Nephron progenitor cell (in vitro differentiated cells): Measurements from ENCODE around the gene SCN3A.

Experiments
- DNase-seq: peaks from one replicate; pipeline ENCODE4 v3.0.0; 2021
- H3K27ac Mint-ChIP-seq: 2 replicates; pipeline ENCODE4 v1.8.0; 2021; ENCODE audit warnings: mild to moderate bottlenecking, moderate library complexity, mixed read lengths
- H3K27me3 Mint-ChIP-seq: 2 replicates; pipeline ENCODE4 v1.8.0; 2021; ENCODE audit warnings: mild to moderate bottlenecking, low read depth, mixed read lengths; ENCODE audit not compliant: poor library complexity
- H3K36me3 Mint-ChIP-seq: 2 replicates; pipeline ENCODE4 v1.8.0; 2021; ENCODE audit warnings: low read depth, mixed read lengths
- H3K4me1 Mint-ChIP-seq: 2 replicates; pipeline ENCODE4 v1.8.0; 2021; ENCODE audit warnings: mixed read lengths
- H3K4me3 Mint-ChIP-seq: 2 replicates; pipeline ENCODE4 v1.8.0; 2021; ENCODE audit warnings: mild to moderate bottlenecking, moderate library complexity, mixed read lengths
- H3K9me3 Mint-ChIP-seq: 2 replicates; pipeline ENCODE4 v1.8.0; 2021; ENCODE audit warnings: mild to moderate bottlenecking, moderate library complexity, mixed read lengths
- CTCF ChIP-seq: fragments of 200-600 bp; sonication (generic); IDR thresholded peaks from 2 replicates; pipeline ENCODE4 v1.5.0; 2021; ENCODE audit warnings: antibody characterized with exemption

SCN3A gene

GRCh38 chr2:165203689-165204559 lies at the start of gene SCN3A:
SCN3A (minus strand) TSS chr2:165204050; CDS start chr2:165176394, 27,656 bp downstream.
- peak; percentile 67 for TF ChIP-seq CTCF
- H3K27me3 Mint-ChIP-seq = peaks cover 5% of the 10 kb centered on the region
- DNase-seq = peak; percentile 31
- H3K27ac Mint-ChIP-seq = no peak within 1 kb of the TSS
- H3K9me3 Mint-ChIP-seq = peaks cover 4% of the 10 kb centered on the region
- H3K4me3 Mint-ChIP-seq = no peak within 1 kb of the TSS
- no peaks in the 10 kb centered on the region for H3K36me3 Mint-ChIP-seq
- H3K4me1 Mint-ChIP-seq = peaks cover 5% of the 10 kb centered on the region

GRCh38 chr2:165253178-165253577 lies 49.3 kb upstream of the SCN3A start:
- H3K9me3 Mint-ChIP-seq = no peaks in the 10 kb centered on the region
- H3K4me1 Mint-ChIP-seq = no peaks in the 10 kb centered on the region
- no peak overlapping the region for H3K4me3 Mint-ChIP-seq
- H3K36me3 Mint-ChIP-seq = no peaks in the 10 kb centered on the region
- DNase-seq = no peak
- peaks cover 16% of the 10 kb centered on the region for H3K27me3 Mint-ChIP-seq
- H3K27ac Mint-ChIP-seq = no peak overlapping the region
- TF ChIP-seq CTCF = no peak

GRCh38 chr2:165251366-165251765 lies 47.5 kb upstream of the SCN3A start:
- no peak for TF ChIP-seq CTCF
- DNase-seq = no peak
- Mint-ChIP-seq H3K9me3 (no peaks in the 10 kb centered on the region), H3K27ac (no peak overlapping the region), H3K4me3 (no peak overlapping the region), H3K27me3 (peaks cover 12% of the 10 kb centered on the region), H3K36me3 (no peaks in the 10 kb centered on the region), H3K4me1 (no peaks in the 10 kb centered on the region)

- H3K4me3 Mint-ChIP-seq = no peak overlapping the region
- no peak for TF ChIP-seq CTCF
- H3K4me1 Mint-ChIP-seq = peaks cover 7% of the 10 kb centered on the region
- DNase-seq = no peak
- H3K36me3 Mint-ChIP-seq = no peaks in the 10 kb centered on the region
- H3K9me3 Mint-ChIP-seq = no peaks in the 10 kb centered on the region
- H3K27ac Mint-ChIP-seq = no peak overlapping the region
- H3K27me3 Mint-ChIP-seq = peaks cover 13% of the 10 kb centered on the region
Measured at GRCh38 chr2:165248238-165248637, 44.4 kb upstream of the SCN3A start.

- H3K9me3 Mint-ChIP-seq = no peaks in the 10 kb centered on the region
- no peak overlapping the region for H3K4me3 Mint-ChIP-seq
- H3K36me3 Mint-ChIP-seq = no peaks in the 10 kb centered on the region
- peaks cover 7% of the 10 kb centered on the region for H3K4me1 Mint-ChIP-seq
- no peak for DNase-seq
- TF ChIP-seq CTCF = no peak
- peak overlapping the region; percentile 66 for H3K27ac Mint-ChIP-seq
- H3K27me3 Mint-ChIP-seq = peaks cover 20% of the 10 kb centered on the region
Measured at GRCh38 chr2:165245081-165245793, 41.4 kb upstream of the SCN3A start.
